Hypothalamus (tissue), 51 donors: ENCODE data around the gene DHX15.

Experiments used
- DNase-seq, 51 donors: peaks; one replicate each; lab custom pipeline; 2025; lab: John Stamatoyannopoulos, UW

Gene DHX15

DNA sequence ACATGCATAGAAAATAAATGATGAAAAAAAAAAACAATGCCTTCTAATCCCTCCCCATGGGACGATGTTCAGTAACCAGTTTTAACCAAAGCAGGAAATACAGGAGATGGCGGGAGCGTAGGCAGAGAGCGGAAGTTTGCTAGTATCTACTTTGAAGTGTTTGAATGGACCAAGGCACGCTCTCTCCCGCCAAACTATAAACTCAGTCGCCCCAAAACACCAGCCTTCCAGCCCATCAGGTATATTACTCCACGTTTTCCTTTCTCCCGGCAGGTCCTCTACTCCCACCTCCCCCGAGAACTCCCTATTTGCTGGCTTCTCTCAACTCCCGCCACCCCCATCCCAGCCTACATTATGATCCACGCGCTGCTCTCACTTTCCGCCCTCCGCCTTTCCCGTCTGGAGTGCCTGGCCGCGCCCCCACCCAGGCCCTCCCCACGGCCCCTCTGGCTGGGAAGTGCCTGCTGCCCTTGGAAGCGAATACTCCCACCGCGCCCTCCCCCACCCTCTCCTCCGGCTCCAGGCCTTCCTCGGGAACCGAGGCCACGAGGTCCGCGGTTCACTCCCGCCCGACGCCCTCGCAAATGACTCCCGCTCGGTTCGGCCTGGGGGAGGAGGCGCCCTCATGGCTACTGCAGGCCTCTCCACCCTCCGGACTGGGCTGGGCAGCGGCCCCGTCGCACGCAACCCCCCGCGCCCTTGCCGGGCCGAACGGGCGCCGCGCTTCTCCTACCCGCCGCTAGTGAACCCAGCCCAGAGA is 723 bp downstream of the DHX15 start:
- peak in 49 of 51 donors; percentile 11 to 77 (median 47) for DNase-seq

- no peak for DNase-seq
Measured at GRCh38 chr4:24582235-24582832, 2.0 kb downstream of the DHX15 start.

- DNase-seq: no peak
Measured at GRCh38 chr4:24578364-24578763, 6.0 kb downstream of the DHX15 start.

DNA sequence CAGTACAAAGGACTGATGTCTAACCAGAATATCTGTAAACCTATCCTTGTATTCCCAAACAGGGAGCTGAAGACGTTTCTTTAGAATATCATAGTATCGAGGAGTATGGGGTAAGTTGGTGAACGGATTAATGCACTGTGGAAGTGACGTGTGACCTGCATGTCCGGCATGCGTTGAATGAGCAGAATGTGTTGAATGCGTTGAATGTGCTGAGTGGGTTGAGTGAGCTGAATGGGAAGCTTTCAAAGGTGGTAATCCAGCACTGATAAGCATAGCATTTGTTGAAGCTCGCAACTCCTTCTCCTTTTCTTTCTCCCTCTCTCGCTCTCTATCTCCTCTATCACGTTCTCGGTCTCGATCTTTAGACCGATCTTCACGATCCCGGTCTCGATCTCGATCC is 8.1 kb downstream of the DHX15 start:
- no peak for DNase-seq

GRCh38 chr4:24574236-24574635 is 10.1 kb downstream of the DHX15 start:
- no peak for DNase-seq

DNA sequence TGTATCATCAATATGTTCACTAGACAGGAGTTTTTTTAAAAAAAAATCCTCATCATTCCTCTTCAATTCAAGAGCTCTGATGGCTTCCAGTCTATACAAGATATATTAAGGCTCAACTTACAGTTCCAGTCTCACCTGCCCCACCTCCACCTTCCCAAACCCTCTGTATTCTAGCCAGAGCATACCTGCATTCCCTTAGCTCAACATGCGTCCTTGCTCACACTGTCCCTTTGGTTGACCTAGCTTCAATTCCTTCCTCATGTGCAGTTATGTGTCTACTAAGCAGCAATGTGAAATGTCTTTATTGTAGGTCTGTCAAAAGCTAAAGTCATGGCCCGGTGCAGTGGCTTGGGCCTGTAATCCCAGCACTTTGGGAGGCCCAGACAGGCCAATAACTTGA is 10.8 kb downstream of the DHX15 start:
- no peak for DNase-seq

DNA sequence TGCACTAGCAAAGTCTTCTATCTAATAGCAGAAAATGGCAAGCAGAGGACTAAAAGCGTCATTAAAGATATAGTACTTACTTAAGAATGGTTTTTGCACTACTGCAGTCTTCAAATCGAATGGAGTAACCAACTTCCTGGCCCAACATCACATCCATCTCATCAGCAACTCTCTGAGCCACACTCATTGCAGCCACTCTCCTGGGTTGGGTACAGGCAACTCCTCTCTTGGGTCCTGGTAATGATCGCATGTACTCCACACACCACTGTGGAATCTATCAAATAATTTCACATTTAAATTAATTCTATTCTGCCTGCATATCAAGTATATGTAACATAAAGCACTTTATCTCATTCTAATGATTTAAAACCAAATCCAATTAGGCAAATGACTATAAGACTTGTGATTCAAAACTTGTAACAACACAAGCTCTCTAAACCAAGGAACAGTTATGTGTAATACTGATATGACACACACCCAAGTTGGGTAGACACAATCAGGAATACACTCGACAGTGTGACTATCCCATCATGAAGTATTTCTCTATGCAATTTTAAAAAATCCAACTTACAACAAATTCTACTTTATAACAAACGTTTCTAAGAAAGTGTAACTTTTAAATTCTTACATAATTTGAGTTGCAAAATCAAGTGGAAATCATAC is 13.6 kb downstream of the DHX15 start:
- no peak for DNase-seq

GRCh38 chr4:24570172-24570571 is 14.2 kb downstream of the DHX15 start:
- no peak for DNase-seq

DNA sequence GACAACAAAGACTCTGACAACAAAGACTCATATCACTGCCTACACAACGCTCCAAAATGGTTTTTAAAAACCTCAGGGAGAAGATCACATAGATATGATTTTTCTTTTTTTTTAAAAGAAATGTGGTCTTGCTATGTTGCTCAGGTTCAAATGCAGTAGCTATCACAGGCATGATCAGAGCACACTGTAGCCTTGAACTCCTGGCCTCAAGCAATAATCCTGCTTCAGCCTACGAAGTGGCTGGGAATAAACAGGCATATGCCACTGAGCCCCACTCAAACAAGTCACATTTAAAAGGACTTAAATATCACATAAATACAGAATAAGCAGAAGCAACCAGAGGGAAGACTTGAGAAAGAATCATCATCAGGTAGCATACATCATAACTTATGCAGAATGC is 14.7 kb downstream of the DHX15 start:
- no peak for DNase-seq

DNA sequence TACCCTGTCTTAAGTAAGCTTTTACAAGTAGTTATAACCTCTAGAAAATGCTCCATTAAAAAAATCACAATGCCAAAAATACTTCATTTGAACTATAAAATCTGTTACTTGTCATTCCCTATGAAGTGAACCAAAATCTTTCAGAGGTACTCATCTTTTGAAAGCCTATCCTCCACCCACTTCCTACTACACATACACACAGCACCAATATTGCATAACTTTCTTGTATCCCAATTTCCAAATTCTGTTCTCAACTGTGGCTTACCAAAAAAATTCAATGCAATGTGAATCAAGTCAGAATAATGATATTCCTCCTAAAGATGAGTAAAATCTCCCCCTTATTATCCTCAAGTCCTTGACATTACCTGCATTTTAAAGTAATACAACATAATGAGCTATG is 15.9 kb downstream of the DHX15 start:
- no peak for DNase-seq

DNA sequence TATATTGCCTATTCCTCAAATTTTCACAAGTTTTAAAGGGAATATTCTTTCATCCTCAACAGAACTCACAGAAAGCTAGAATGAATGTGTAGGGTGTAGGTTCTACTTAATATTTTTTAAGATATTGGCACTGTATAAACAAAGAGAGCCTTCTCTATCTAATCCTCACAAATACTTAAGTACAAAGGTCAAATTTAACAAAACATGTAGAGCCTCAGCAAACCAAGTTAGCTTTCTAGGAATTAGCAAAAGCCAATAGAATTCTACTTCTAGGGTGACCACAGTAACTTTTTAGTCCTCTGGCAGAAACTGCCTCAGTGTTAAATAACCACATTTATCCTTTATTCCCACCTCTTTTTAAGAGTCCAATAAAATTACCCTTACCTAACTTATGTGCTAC is 19.3 kb downstream of the DHX15 start:
- no peak for DNase-seq

GRCh38 chr4:24564488-24564887 is 19.9 kb downstream of the DHX15 start:
- DNase-seq: no peak

DNA sequence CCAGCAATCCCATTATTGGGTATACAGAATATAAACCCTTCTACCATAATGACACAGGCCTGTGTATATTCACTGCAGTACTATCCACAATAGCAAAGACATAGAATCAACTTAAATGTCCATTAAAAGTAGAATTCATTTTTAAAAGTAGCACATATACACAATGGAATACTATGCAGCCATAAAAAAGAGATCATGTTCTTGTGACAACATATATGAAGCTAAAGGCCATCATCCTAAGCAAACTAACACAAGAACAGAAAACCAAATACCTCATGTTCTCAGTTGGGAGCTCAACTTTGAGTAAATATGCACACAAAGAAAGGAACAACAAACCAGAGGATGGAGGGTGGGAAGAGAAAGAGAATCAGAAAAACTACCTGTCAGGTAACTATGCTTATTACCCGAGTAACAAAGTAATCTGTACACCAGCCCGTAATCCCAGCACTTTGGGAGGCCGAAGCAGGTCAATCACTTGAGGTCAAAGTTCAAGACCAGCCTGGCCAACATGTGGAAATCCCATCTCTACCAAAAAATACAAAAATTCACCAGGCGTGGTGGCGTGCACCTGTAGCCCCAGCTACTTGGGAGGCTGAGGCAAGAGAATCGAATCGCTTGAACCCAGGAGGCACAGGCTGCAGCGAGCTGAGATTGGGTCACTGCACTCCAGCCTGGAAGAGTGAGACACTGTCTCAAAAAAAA is 22.8 kb downstream of the DHX15 start:
- no peak for DNase-seq

GRCh38 chr4:24560868-24561368 is 23.4 kb downstream of the DHX15 start:
- DNase-seq: no peak

DNA sequence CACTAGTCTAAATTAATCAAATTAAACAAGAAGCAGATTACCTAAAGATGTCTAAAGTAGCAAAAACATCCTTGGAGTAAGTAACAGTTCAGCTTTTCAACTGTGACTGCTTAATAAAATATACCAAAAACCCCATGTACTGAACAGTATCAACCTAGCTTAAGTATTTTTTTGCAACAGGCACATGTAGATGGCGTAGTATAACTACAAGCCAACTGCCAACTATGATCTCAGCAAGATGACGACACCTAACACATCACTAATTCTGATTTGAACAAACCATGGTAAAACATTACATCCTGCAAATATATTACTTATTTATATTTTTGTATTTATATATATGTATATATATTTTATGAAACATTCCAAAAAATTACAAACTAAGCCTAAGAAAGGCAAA is 24.5 kb downstream of the DHX15 start:
- DNase-seq: no peak

GRCh38 chr4:24559032-24559821 is 25.1 kb downstream of the DHX15 start:
- no peak for DNase-seq

- no peak for DNase-seq
Measured at GRCh38 chr4:24557026-24558025, 27.0 kb downstream of the DHX15 start.

DNA sequence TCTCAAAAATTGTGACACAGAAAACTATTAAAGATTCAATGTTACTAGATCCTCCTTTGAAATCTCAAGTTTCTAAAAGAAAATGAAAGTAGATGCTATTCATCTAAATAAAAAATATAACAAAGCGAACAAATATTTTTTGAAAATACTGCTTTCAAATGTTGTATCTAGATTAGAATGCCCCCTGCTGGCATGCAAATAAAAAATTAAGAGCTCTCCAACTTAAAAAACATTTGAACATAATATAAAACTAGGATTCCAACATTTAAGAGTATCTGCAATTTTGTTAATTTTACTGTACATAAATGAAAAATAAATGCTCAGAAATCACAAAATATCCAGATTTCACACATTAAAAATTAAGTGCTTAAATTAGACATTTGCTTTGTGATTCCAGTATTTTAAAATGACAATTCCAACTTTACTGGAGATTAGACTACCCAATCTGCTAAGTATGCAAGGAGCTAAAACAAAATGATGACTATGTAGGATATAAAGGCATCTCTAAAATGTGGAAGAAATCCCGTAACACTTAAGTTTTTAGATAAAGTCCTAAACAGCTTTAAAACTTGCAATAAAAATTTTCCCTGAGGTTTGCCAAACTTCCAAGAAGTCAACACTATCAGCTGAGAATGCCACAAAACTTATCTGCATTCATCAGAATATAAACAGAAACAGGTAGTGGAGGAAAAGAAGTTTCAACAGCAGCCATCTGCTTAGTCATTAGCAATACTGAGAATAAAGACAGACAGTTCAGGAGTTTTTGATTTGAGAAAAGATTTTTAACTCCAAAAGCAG is 32.7 kb downstream of the DHX15 start:
- DNase-seq: no peak
